HCT116 (cell line): ENCODE data around the gene SUCLG1. TPM values are rescaled to one million over a fixed set of nuclear protein-coding genes. Genes with fewer than 3 reads are reported as not detected.
"Not testable (repeated sequence)": the region's sequence is repeated elsewhere in the genome, so short reads cannot be mapped to it uniquely, and the experiment has no call there.

Experiments
- ATAC-seq: fragments of 200-7000 bp; cut with Tn5 transposase; 2 replicates; pipeline ENCODE4 v1.9.1; 2020; ENCODE audit warnings: mild to moderate bottlenecking, moderate library complexity
- BruUV-seq: library from RNA; stranded (reverse); fragments of 400-500 nt; replicated peaks from 2 replicates; lab custom pipeline; 2021; lab: Mats Ljungman, UMichigan
- CTCF ChIA-PET: fragments of 300-600 bp; sonication (Branson Sonifier 250); formaldehyde crosslinking; loops from one replicate; lab custom pipeline; 2021; ENCODE audit warnings: antibody characterized with exemption; lab: Charles Lee
- POLR2A ChIA-PET: fragments of 300-600, 350-600 bp; sonication (Branson Sonifier 250); formaldehyde crosslinking; loops from one replicate; lab custom pipeline; 2021; ENCODE audit warnings: antibody characterized with exemption; lab: Charles Lee
- RAD21 ChIA-PET, 2 experiments: fragments of 300-600 bp; sonication (Branson Sonifier 250); formaldehyde crosslinking; loops; one replicate each; lab custom pipeline; 2023; ENCODE audit warnings: low total read pairs in 2 of 2; ENCODE audit not compliant: uncharacterized antibody in 2 of 2, unreplicated experiment in 2 of 2, low non-redundant PET in 1 of 2; lab: Charles Lee
- DNase-seq: peaks from one replicate; pipeline ENCODE4 v3.0.0-alpha.2; 2010; ENCODE audit warnings: low read depth, low spot score
- H2AFZ ChIP-seq: fragments of 200-600 bp; shearing (Covaris generic), sonication (generic); 2 replicates; pipeline ENCODE4 v1.6.1; 2017; ENCODE audit warnings: low read depth, mixed run types, mixed read lengths, antibody characterized with exemption, low read length; ENCODE audit not compliant: poor library complexity, severe bottlenecking
- H3K27ac ChIP-seq: 2 replicates; pipeline ENCODE4 v1.5.1; 2012; ENCODE audit warnings: low read depth, low read length
- H3K27me3 ChIP-seq: fragments of 200-600 bp; sonication (generic); 2 replicates; pipeline ENCODE4 v1.6.1; 2016; ENCODE audit warnings: mixed run types, low read length, mixed read lengths; ENCODE audit not compliant: insufficient read depth
- H3K36me3 ChIP-seq, 2 experiments: fragments of 200-500 bp in 1 of 2; fragments of 200-600 bp in 1 of 2; sonication (Bioruptor generic) in 1 of 2; sonication (generic) in 1 of 2; 2 replicates each; pipeline versions ENCODE4 v1.5.1 to v1.6.1; 2014 to 2016; ENCODE audit warnings: low read length in 2 of 2, inconsistent platforms in 1 of 2, mixed read lengths in 1 of 2, mixed run types in 1 of 2; ENCODE audit not compliant: insufficient read depth in 2 of 2, control insufficient read depth in 1 of 2
- H3K4me1 ChIP-seq, 2 experiments: fragments of 200-600 bp in 1 of 2; sonication (generic) in 1 of 2; 2 replicates each; pipeline versions ENCODE4 v1.5.1 to v1.6.1; 2012 to 2017; ENCODE audit warnings: low read length in 2 of 2, inconsistent platforms in 1 of 2, mild to moderate bottlenecking in 1 of 2, mixed read lengths in 1 of 2, mixed run types in 1 of 2, moderate library complexity in 1 of 2; ENCODE audit not compliant: insufficient read depth in 2 of 2, control insufficient read depth in 1 of 2
- H3K4me2 ChIP-seq: fragments of 200-600 bp; sonication (generic); 2 replicates; pipeline ENCODE4 v1.6.1; 2017; ENCODE audit warnings: mixed run types, low read length, mixed read lengths
- H3K4me3 ChIP-seq, 2 experiments: fragments of 200-600 bp in 1 of 2; sonication (generic) in 1 of 2; replicated peaks in 1 of 2; 2 replicates each; pipeline ENCODE4 v1.5.1; 2011 to 2016; ENCODE audit warnings: low read length in 2 of 2, control low read depth in 1 of 2, low read depth in 1 of 2, mild to moderate bottlenecking in 1 of 2, mixed read lengths in 1 of 2, mixed run types in 1 of 2
- H3K79me2 ChIP-seq: fragments of 200-600 bp; sonication (generic); 2 replicates; pipeline ENCODE4 v1.6.1; 2017; ENCODE audit warnings: mild to moderate bottlenecking, mixed run types, low read length, moderate library complexity, mixed read lengths; ENCODE audit not compliant: insufficient read depth
- H3K9ac ChIP-seq: fragments of 200-600 bp; sonication (generic); 2 replicates; pipeline ENCODE4 v1.6.1; 2016; ENCODE audit warnings: low read length, mixed read lengths
- H3K9me2 ChIP-seq: fragments of 200-600 bp; sonication (generic), shearing (Covaris generic); 2 replicates; pipeline ENCODE4 v1.6.1; 2017; ENCODE audit warnings: mixed run types, mild to moderate bottlenecking, moderate library complexity; ENCODE audit not compliant: insufficient read depth
- H3K9me3 ChIP-seq, 2 experiments: fragments of 200-500 bp in 1 of 2; fragments of 200-600 bp in 1 of 2; sonication (Bioruptor generic) in 1 of 2; sonication (generic) in 1 of 2; 2 replicates each; pipeline ENCODE4 v1.6.1; 2014 to 2017; ENCODE audit warnings: low read length in 2 of 2, mixed read lengths in 2 of 2, inconsistent platforms in 1 of 2, low read depth in 1 of 2, mild to moderate bottlenecking in 1 of 2, mixed run types in 1 of 2, moderate library complexity in 1 of 2; ENCODE audit not compliant: control insufficient read depth in 1 of 2, insufficient read depth in 1 of 2
- H4K20me1 ChIP-seq: fragments of 200-600 bp; sonication (generic), shearing (Covaris generic); 2 replicates; pipeline ENCODE4 v1.6.1; 2017; ENCODE audit warnings: mixed run types, mild to moderate bottlenecking, moderate library complexity; ENCODE audit not compliant: insufficient read depth
- ATF3 ChIP-seq: IDR thresholded peaks from 2 replicates; pipeline ENCODE4 v1.6.1; 2012
- CBX3 ChIP-seq: IDR thresholded peaks from 2 replicates; pipeline ENCODE4 v1.6.1; 2012; ENCODE audit warnings: low read depth
- CEBPB ChIP-seq: IDR thresholded peaks from 2 replicates; pipeline ENCODE4 v1.6.1; 2012; ENCODE audit warnings: low read depth
- CTCF ChIP-seq, 3 experiments: fragments of 200-600 bp in 1 of 3; sonication (generic) in 1 of 3; IDR thresholded peaks in 2 of 3; conservative IDR thresholded peaks in 1 of 3; 2 replicates each; pipeline ENCODE4 v1.5.1; 2012 to 2017; ENCODE audit warnings: low read depth in 2 of 3, low read length in 2 of 3, antibody characterized with exemption in 1 of 3, borderline replicate concordance in 1 of 3, control low read depth in 1 of 3, mild to moderate bottlenecking in 1 of 3, mixed read lengths in 1 of 3, mixed run types in 1 of 3, moderate library complexity in 1 of 3; ENCODE audit not compliant: insufficient read depth in 1 of 3
- JUND ChIP-seq: IDR thresholded peaks from 2 replicates; pipeline ENCODE4 v1.6.1; 2012
- POLR2A ChIP-seq: IDR thresholded peaks from 2 replicates; pipeline ENCODE4 v1.7.0; 2011; ENCODE audit warnings: borderline replicate concordance; ENCODE audit not compliant: insufficient read depth, insufficient read length; ENCODE audit errors: extremely low read depth
- RAD21 ChIP-seq: IDR thresholded peaks from 2 replicates; pipeline ENCODE4 v1.6.1; 2012; ENCODE audit warnings: low read depth, mild to moderate bottlenecking
- REST ChIP-seq: IDR thresholded peaks from 2 replicates; pipeline ENCODE4 v1.6.1; 2012; ENCODE audit warnings: low read depth
- ZBTB33 ChIP-seq: IDR thresholded peaks from 2 replicates; pipeline ENCODE4 v1.6.1; 2011; ENCODE audit warnings: mild to moderate bottlenecking, low read length, moderate library complexity; ENCODE audit not compliant: insufficient replicate concordance; ENCODE audit errors: extremely low read depth
- intact Hi-C: fragments of 100-400 bp; cut with micrococcal nuclease; formaldehyde crosslinking; loops from 2 replicates; pipeline ENCODE4 v1.10.0; 2022
- total RNA-seq: library from RNA; stranded (reverse); gene quantifications from one replicate; pipeline ENCODE4 v1.2.1, GENCODE V29; 2021; ENCODE audit not compliant: unreplicated experiment

SUCLG1 gene
- total RNA-seq, 1 experiment from 2014 or later: 56.3 TPM

- ATAC-seq (no peak), DNase-seq (no peak)
- ChIA-PET CTCF (no interaction called here), POLR2A (no interaction called here), RAD21 (no interaction called here)
- Histone ChIP-seq H3K79me2 (no peaks in the 10 kb centered on the region), H3K4me3 (no peak overlapping the region), H3K9me2 (no peaks in the 10 kb centered on the region), H3K4me2 (no peak overlapping the region), H3K36me3 (no peaks in the 10 kb centered on the region), H3K27me3 (no peaks in the 10 kb centered on the region), H4K20me1 (no peaks in the 10 kb centered on the region), H3K4me1 (no peaks in the 10 kb centered on the region), H3K27ac (no peak overlapping the region), H3K9me3 (no peaks in the 10 kb centered on the region), H3K9ac (no peak overlapping the region), H2AFZ (no peak overlapping the region)
- intact Hi-C loops: no loop called here
- TF ChIP-seq CEBPB (no peak), POLR2A (no peak), CTCF (IDR thresholded peaks at IDR 0.05 in 2 of 3, conservative IDR thresholded peaks at IDR 0.05 in 1 of 3; ENCODE audit: borderline replicate concordance in 1 of 3, insufficient read depth in 1 of 3, low read depth in 2 of 3, low read length in 2 of 3) (no peak), CBX3 (no peak), JUND (no peak), REST (no peak), RAD21 (no peak), ATF3 (no peak), ZBTB33 (no peak)
- BruUV-seq: no TSS peak
Measured at GRCh38 chr2:84409531-84409930, 49.5 kb downstream of the SUCLG1 start.

GRCh38 chr2:84402111-84402510 lies 57.0 kb downstream of the SUCLG1 start:
- DNase-seq, H3K27ac ChIP-seq, RAD21 ChIA-PET, H3K36me3 ChIP-seq, H3K4me2 ChIP-seq, ATAC-seq, H2AFZ ChIP-seq, POLR2A ChIA-PET, H3K79me2 ChIP-seq, H3K9ac ChIP-seq, H4K20me1 ChIP-seq, CTCF ChIA-PET, H3K4me3 ChIP-seq, BruUV-seq, H3K9me2 ChIP-seq, H3K27me3 ChIP-seq, H3K9me3 ChIP-seq, intact Hi-C loops, H3K4me1 ChIP-seq: not testable (repeated sequence)
